ENCODE data around the gene ZNF576. TPM values are rescaled to one million over a fixed set of nuclear protein-coding genes. Genes with fewer than 3 reads are reported as not detected.

ZNF576 gene
- total and polyA plus RNA-seq, 2 donors (not counting 1 experiment from before 2014, with no cell fraction given): 7.9 to 17.3 TPM

DNA sequence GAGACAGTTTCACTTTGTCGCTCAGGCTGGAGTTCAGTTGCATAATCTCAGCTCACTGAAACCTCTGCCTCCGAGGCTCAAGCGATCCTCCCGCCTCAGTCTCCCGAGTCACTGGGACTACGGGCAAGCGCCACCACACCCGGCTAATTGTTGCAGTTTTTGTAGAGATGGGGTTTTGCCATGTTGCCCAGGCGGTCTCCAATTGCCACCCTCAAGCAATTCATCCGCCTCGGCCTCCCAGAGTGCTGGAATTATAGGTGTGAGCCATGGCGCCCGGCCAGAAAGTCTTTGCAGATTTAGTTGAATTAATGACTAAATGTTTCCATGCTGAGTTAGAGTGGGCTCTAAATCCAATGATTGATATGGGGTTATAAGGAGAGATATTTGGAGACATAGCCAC, 47.8 kb downstream of the ZNF576 start:
- intact Hi-C loops (cut with micrococcal nuclease): no loop called here
- ATAC-seq (ENCODE audit: low read depth): no peak
- Histone ChIP-seq H3K9ac (ENCODE audit: low read length) (no peak overlapping the region), H3K36me3 (replicated peaks in 1 of 2; ENCODE audit: control extremely low read depth in 1 of 2, control insufficient read depth in 1 of 2, extremely low read depth in 1 of 2, insufficient read depth in 2 of 2, low read length in 1 of 2) (no peaks in the 10 kb centered on the region), H4K20me1 (ENCODE audit: control insufficient read depth, insufficient read depth, low read length, poor library complexity, severe bottlenecking) (no peaks in the 10 kb centered on the region), H3K4me1 (ENCODE audit: control insufficient read depth in 2 of 2, insufficient read depth in 2 of 2, low read length in 2 of 2) (peaks cover 9 to 10% of the 10 kb centered on the region in 2 donors), H3K4me3 (ENCODE audit: control extremely low read depth in 1 of 5, extremely low read depth in 1 of 5, insufficient read depth in 1 of 5, low read depth in 2 of 5, low read length in 4 of 5) (no peak overlapping the region), H3K79me2 (ENCODE audit: control insufficient read depth, insufficient read depth, low read length) (no peaks in the 10 kb centered on the region), H3K27ac (ENCODE audit: low read length in 2 of 2) (no peak overlapping the region), H3K4me2 (replicated peaks; ENCODE audit: low read depth, low read length, poor library complexity, severe bottlenecking) (no peak overlapping the region), H2AFZ (ENCODE audit: insufficient read depth, low read depth, low read length, poor library complexity, severe bottlenecking) (no peak overlapping the region), H3K27me3 (replicated peaks in 1 of 4; ENCODE audit: control extremely low read depth in 1 of 4, control insufficient read depth in 3 of 4, insufficient read depth in 4 of 4, low read length in 3 of 4) (peaks cover 0 to 15% (median 5%) of the 10 kb centered on the region in 4 experiments), H3K9me3 (ENCODE audit: control extremely low read depth in 1 of 3, control insufficient read depth in 2 of 3, insufficient read depth in 1 of 3, low read length in 2 of 3) (peaks cover 0 to 8% (median 0%) of the 10 kb centered on the region in 3 donors)
- Mint-ChIP-seq H3K4me3 (no peak overlapping the region), H3K4me1 (peaks cover 10% of the 10 kb centered on the region), H3K9me3 (ENCODE audit: insufficient read depth) (no peaks in the 10 kb centered on the region), H3K27me3 (peaks cover 13% of the 10 kb centered on the region), H3K27ac (no peak overlapping the region)
- WGBS (ENCODE audit: insufficient coverage): 96% methylated on average over 11 of the region's 13 CpGs
- DNase-seq: no peak
- ChIA-PET POLR2A (no interaction called here), CTCF (interaction anchor here (0.7 kb wide), 1 partner anchor 171 kb away, joined by 4 read pairs; no protein-coding TSS in a partner anchor)
- TF ChIP-seq, protein P1, sequence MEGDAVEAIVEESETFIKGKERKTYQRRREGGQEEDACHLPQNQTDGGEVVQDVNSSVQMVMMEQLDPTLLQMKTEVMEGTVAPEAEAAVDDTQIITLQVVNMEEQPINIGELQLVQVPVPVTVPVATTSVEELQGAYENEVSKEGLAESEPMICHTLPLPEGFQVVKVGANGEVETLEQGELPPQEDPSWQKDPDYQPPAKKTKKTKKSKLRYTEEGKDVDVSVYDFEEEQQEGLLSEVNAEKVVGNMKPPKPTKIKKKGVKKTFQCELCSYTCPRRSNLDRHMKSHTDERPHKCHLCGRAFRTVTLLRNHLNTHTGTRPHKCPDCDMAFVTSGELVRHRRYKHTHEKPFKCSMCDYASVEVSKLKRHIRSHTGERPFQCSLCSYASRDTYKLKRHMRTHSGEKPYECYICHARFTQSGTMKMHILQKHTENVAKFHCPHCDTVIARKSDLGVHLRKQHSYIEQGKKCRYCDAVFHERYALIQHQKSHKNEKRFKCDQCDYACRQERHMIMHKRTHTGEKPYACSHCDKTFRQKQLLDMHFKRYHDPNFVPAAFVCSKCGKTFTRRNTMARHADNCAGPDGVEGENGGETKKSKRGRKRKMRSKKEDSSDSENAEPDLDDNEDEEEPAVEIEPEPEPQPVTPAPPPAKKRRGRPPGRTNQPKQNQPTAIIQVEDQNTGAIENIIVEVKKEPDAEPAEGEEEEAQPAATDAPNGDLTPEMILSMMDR (IDR thresholded peaks at IDR 0.05): no peak
- no peak for TF ChIP-seq EZH2 (IDR thresholded peaks at IDR 0.05; ENCODE audit: borderline replicate concordance, insufficient read depth, low read depth, low read length, poor library complexity, severe bottlenecking)

DNA sequence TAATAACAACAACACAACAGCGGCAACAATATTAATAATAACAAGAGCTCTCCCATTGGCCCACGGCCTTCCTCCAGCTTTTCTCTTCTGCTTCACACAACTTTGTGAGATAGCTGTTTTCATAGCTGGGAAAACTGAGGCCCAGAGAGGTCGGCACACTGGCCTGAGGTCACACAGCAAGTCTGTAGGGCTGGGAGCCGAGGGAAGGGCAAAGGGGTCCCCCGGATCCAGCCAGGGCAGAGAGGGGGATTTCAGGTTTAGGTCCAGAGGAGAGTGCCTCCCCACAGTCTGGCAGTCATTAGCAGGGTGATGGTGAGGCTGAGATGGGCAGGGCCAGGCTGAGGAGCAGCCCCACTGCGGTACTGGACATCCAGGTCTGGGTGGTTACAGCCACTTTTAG, 52.2 kb downstream of the ZNF576 start:
- H3K4me1 ChIP-seq (ENCODE audit: control insufficient read depth in 2 of 2, insufficient read depth in 2 of 2, low read length in 2 of 2): peaks cover 0 to 5% of the 10 kb centered on the region in 2 donors
- H3K4me3 ChIP-seq (ENCODE audit: control extremely low read depth in 1 of 5, extremely low read depth in 1 of 5, insufficient read depth in 1 of 5, low read depth in 2 of 5, low read length in 4 of 5): no peak overlapping the region
- WGBS (ENCODE audit: insufficient coverage): 96% methylated on average over 4 of the region's 6 CpGs
- H3K9ac ChIP-seq (ENCODE audit: low read length): no peak overlapping the region
- no peaks in the 10 kb centered on the region for H3K27me3 ChIP-seq (replicated peaks in 1 of 4; ENCODE audit: control extremely low read depth in 1 of 4, control insufficient read depth in 3 of 4, insufficient read depth in 4 of 4, low read length in 3 of 4)
- no peaks in the 10 kb centered on the region for H3K79me2 ChIP-seq (ENCODE audit: control insufficient read depth, insufficient read depth, low read length)
- H3K4me1 Mint-ChIP-seq: peaks cover 3% of the 10 kb centered on the region
- no peaks in the 10 kb centered on the region for H3K27me3 Mint-ChIP-seq
- H3K27ac ChIP-seq (ENCODE audit: low read length in 2 of 2): no peak overlapping the region
- no peaks in the 10 kb centered on the region for H4K20me1 ChIP-seq (ENCODE audit: control insufficient read depth, insufficient read depth, low read length, poor library complexity, severe bottlenecking)
- TF ChIP-seq, protein P1 (IDR thresholded peaks at IDR 0.05): no peak
- TF ChIP-seq EZH2 (IDR thresholded peaks at IDR 0.05; ENCODE audit: borderline replicate concordance, insufficient read depth, low read depth, low read length, poor library complexity, severe bottlenecking): no peak
- DNase-seq (no peak), ATAC-seq (ENCODE audit: low read depth) (no peak)
- CTCF ChIA-PET: interaction anchor here (0.6 to 1.2 kb wide), 3 partner anchors 18 to 94 kb away, joined by 3 read pairs; no protein-coding TSS in a partner anchor
- no peaks in the 10 kb centered on the region for H3K9me3 Mint-ChIP-seq (ENCODE audit: insufficient read depth)
- H3K4me2 ChIP-seq (replicated peaks; ENCODE audit: low read depth, low read length, poor library complexity, severe bottlenecking): no peak overlapping the region
- POLR2A ChIA-PET: no interaction called here
- H3K27ac Mint-ChIP-seq: no peak overlapping the region
- H3K36me3 ChIP-seq (replicated peaks in 1 of 2; ENCODE audit: control extremely low read depth in 1 of 2, control insufficient read depth in 1 of 2, extremely low read depth in 1 of 2, insufficient read depth in 2 of 2, low read length in 1 of 2): no peaks in the 10 kb centered on the region
- H2AFZ ChIP-seq (ENCODE audit: insufficient read depth, low read depth, low read length, poor library complexity, severe bottlenecking): no peak overlapping the region
- H3K9me3 ChIP-seq (ENCODE audit: control extremely low read depth in 1 of 3, control insufficient read depth in 2 of 3, insufficient read depth in 1 of 3, low read length in 2 of 3): peaks cover 0 to 8% (median 0%) of the 10 kb centered on the region in 3 donors
- intact Hi-C loops (cut with micrococcal nuclease): no loop called here
- no peak overlapping the region for H3K4me3 Mint-ChIP-seq
